Measurements from ENCODE around the gene P4HA3.

- TF ChIP-seq, protein P1, sequence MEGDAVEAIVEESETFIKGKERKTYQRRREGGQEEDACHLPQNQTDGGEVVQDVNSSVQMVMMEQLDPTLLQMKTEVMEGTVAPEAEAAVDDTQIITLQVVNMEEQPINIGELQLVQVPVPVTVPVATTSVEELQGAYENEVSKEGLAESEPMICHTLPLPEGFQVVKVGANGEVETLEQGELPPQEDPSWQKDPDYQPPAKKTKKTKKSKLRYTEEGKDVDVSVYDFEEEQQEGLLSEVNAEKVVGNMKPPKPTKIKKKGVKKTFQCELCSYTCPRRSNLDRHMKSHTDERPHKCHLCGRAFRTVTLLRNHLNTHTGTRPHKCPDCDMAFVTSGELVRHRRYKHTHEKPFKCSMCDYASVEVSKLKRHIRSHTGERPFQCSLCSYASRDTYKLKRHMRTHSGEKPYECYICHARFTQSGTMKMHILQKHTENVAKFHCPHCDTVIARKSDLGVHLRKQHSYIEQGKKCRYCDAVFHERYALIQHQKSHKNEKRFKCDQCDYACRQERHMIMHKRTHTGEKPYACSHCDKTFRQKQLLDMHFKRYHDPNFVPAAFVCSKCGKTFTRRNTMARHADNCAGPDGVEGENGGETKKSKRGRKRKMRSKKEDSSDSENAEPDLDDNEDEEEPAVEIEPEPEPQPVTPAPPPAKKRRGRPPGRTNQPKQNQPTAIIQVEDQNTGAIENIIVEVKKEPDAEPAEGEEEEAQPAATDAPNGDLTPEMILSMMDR (conservative IDR thresholded peaks at IDR 0.05; ENCODE audit: low read depth, low read length), result no peak
- no peak for TF ChIP-seq EZH2 (IDR thresholded peaks at IDR 0.05; ENCODE audit: borderline replicate concordance, low read depth, low read length, poor library complexity, severe bottlenecking)
Observed at GRCh38 chr11:74238243-74238642, 73.2 kb downstream of the P4HA3 start.

Measured in A673 (cell line).